Measurements from ENCODE around the gene SSRP1. TPM values are rescaled to one million over a fixed set of nuclear protein-coding genes. Genes with fewer than 3 reads are reported as not detected.

The SSRP1 gene
- total and polyA plus RNA-seq, 2 donors from 2014 or later: 44.5 to 78.5 TPM

DNA sequence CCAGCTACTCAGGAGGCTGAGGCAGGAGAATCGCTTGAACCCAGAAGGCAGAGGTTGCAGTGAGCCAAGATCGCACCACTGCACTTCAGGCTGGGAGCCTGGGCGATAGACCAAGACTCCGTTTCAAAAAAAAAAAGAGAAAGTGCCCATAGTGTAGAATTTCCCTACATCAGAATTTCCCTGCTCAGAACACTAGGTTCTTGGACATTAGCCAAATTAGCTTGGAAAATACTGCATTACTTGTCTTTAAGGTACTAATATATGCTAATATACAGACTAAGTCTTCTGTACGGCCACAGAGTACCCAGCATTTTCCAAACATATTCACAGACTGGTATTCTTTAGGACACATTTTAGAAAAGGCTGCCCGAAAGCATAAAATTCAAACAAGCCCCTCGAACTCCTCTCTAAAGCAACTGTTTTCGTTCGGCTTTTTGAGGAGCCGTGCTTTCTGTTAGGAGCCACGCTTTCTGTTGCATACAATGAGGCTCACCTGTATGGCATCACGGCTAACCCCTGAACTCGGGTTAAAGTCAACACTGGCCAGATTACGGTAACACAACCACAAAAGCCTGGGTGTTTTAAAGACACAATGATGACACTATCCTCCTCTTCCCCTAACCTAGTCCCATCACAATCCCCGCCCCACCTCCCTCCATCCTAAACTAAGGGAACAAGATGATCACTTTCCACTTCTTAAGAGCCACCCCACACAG lies 29.4 kb downstream of the SSRP1 start:
- intact Hi-C loops (cut with DNase I): no loop called here
- Histone ChIP-seq H3K36me3 (ENCODE audit: control insufficient read depth in 2 of 3, insufficient read depth in 3 of 3, low read length in 3 of 3) (peaks cover 2 to 16% (median 11%) of the 10 kb centered on the region in 3 donors), H3K4me3 (ENCODE audit: low read length in 3 of 3) (no peak overlapping the region), H3K9me3 (ENCODE audit: control insufficient read depth in 2 of 3, insufficient read depth in 1 of 3, low read length in 3 of 3) (no peaks in the 10 kb centered on the region), H3K27me3 (ENCODE audit: control insufficient read depth, insufficient read depth, low read length) (no peaks in the 10 kb centered on the region), H3K27ac (ENCODE audit: low read depth in 2 of 2, low read length in 2 of 2) (no peak overlapping the region), H3K4me1 (ENCODE audit: control insufficient read depth in 2 of 3, insufficient read depth in 2 of 3, low read depth in 1 of 3, low read length in 3 of 3) (peaks cover 3 to 11% (median 5%) of the 10 kb centered on the region in 3 donors), H3K9ac (ENCODE audit: low read length in 3 of 3) (no peak overlapping the region)
- DNase-seq: no peak
- FAIRE-seq: no peak
- TF ChIP-seq, protein P1, sequence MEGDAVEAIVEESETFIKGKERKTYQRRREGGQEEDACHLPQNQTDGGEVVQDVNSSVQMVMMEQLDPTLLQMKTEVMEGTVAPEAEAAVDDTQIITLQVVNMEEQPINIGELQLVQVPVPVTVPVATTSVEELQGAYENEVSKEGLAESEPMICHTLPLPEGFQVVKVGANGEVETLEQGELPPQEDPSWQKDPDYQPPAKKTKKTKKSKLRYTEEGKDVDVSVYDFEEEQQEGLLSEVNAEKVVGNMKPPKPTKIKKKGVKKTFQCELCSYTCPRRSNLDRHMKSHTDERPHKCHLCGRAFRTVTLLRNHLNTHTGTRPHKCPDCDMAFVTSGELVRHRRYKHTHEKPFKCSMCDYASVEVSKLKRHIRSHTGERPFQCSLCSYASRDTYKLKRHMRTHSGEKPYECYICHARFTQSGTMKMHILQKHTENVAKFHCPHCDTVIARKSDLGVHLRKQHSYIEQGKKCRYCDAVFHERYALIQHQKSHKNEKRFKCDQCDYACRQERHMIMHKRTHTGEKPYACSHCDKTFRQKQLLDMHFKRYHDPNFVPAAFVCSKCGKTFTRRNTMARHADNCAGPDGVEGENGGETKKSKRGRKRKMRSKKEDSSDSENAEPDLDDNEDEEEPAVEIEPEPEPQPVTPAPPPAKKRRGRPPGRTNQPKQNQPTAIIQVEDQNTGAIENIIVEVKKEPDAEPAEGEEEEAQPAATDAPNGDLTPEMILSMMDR (IDR thresholded peaks at IDR 0.05; ENCODE audit: borderline replicate concordance, extremely low read depth, insufficient read depth): no peak

DNA sequence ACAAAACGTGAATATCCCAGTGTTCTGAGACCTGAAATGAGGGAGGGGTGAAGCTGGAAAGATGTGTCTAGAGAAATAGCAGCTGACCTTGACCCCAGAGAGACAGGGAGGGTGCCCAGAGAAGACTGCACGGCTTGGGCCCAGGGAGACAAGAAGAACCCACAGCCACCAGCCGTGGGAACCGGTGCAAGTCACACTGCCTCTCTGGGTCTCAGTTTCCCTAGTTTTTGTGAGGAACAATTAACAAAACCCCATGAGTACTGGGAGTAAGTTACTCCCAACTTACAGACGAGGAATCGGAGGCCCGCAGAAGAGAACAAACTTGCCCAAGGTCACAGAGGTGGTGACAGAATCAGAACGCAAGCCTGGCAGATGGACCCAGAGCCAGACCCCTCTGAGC lies 30.2 kb downstream of the SSRP1 start:
- peaks cover 3 to 24% (median 18%) of the 10 kb centered on the region in 3 donors for H3K36me3 ChIP-seq (ENCODE audit: control insufficient read depth in 2 of 3, insufficient read depth in 3 of 3, low read length in 3 of 3)
- no peaks in the 10 kb centered on the region for H3K9me3 ChIP-seq (ENCODE audit: control insufficient read depth in 2 of 3, insufficient read depth in 1 of 3, low read length in 3 of 3)
- H3K4me3 ChIP-seq (ENCODE audit: low read length in 3 of 3): no peak overlapping the region
- intact Hi-C loops (cut with DNase I): no loop called here
- FAIRE-seq: no peak
- TF ChIP-seq, protein P1 (IDR thresholded peaks at IDR 0.05; ENCODE audit: borderline replicate concordance, extremely low read depth, insufficient read depth): no peak
- no peaks in the 10 kb centered on the region for H3K27me3 ChIP-seq (ENCODE audit: control insufficient read depth, insufficient read depth, low read length)
- peaks cover 0 to 6% (median under 1%) of the 10 kb centered on the region in 3 donors for H3K4me1 ChIP-seq (ENCODE audit: control insufficient read depth in 2 of 3, insufficient read depth in 2 of 3, low read depth in 1 of 3, low read length in 3 of 3)
- no peak overlapping the region for H3K9ac ChIP-seq (ENCODE audit: low read length in 3 of 3)
- DNase-seq: peak in 1 of 5 donors; percentile 31
- H3K27ac ChIP-seq (ENCODE audit: low read depth in 2 of 2, low read length in 2 of 2): no peak overlapping the region

DNA sequence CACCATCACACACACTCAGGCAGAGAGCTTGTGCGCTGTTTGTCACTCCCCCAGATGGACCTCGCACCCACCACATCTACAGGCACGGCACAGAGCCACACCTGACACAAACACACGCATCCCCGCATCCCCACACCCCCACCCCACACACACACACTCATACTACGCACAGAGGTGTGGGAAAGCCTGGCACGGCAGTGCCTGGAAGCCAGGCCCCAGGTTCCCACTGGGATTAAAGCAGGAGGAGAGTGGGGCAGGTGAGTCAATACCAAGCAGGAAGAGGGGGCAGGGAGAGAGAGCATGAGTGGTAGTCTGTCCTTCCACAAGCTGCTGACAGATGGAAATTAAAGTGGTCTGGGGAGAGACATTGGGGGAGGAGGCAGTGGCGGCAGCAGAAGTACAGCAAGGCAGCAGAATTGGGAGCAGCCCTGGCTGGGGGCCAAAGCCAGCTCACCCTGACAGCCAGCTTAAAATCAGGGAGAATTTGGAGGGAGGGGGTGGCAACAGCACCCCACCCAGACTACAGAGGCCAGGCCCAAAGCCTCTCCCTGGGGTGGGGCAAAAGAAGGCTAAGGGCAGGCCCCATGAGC lies 31.6 kb downstream of the SSRP1 start:
- intact Hi-C loops (cut with DNase I): no loop called here
- Histone ChIP-seq H3K27ac (ENCODE audit: low read depth in 2 of 2, low read length in 2 of 2) (no peak overlapping the region), H3K4me1 (ENCODE audit: control insufficient read depth in 2 of 3, insufficient read depth in 2 of 3, low read depth in 1 of 3, low read length in 3 of 3) (peaks cover 0 to 3% (median 0%) of the 10 kb centered on the region in 3 donors)

More for the DNA sequence above, 31.6 kb downstream of the SSRP1 start:
- H3K36me3 ChIP-seq (ENCODE audit: control insufficient read depth in 2 of 3, insufficient read depth in 3 of 3, low read length in 3 of 3): peaks cover 5 to 38% (median 26%) of the 10 kb centered on the region in 3 donors
- H3K4me3 ChIP-seq (ENCODE audit: low read length in 3 of 3): no peak overlapping the region
- H3K9ac ChIP-seq (ENCODE audit: low read length in 3 of 3): no peak overlapping the region
- DNase-seq (peak in 1 of 5 donors; percentile 48), FAIRE-seq (no peak)
- TF ChIP-seq, protein P1 (IDR thresholded peaks at IDR 0.05; ENCODE audit: borderline replicate concordance, extremely low read depth, insufficient read depth): no peak
- H3K9me3 ChIP-seq (ENCODE audit: control insufficient read depth in 2 of 3, insufficient read depth in 1 of 3, low read length in 3 of 3): peaks cover 0 to 4% (median 0%) of the 10 kb centered on the region in 3 donors
- H3K27me3 ChIP-seq (ENCODE audit: control insufficient read depth, insufficient read depth, low read length): no peaks in the 10 kb centered on the region

Data from kidney (tissue), 14 donors.